ENCODE data around the gene KCNIP2. TPM values are rescaled to one million over a fixed set of nuclear protein-coding genes. Genes with fewer than 3 reads are reported as not detected.

Gene KCNIP2
- total RNA-seq, 6 experiments from 2014 or later: 0.53 to 1.9 (median 1.1) TPM

DNA sequence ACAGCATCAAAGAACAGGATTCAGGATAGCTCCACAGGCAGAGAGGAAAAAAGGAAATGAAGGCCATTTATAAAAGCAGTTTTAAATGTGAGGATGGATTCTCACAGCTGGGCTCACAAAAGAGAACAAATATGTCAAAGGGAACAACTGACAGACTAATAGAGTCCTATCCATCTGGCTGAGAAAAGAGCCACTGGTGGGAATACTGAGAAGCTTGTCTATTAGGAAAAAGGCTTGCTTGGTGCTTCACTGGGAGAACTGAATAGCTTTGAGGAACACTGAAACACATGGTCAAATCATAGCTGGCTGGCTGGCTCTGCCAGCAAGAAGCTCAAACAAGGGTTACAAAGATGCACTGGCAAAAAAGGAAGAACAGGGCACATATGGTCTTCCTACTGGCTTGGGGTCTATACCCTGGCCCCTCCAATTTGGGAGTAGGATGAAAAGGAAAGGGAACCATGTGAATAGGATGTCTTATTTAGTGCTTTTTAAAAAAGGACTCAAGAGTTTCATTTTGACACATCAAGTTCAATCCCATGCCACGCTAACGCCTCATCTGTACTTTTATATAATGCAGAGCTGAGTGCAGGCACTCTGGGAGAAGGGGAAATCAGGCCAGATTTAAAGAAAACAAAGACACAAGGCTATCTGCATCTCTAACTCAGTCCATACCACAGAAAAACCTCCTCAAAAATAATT lies 44.8 kb upstream of the KCNIP2 start:
- Histone ChIP-seq H3K4me3 (no peak overlapping the region), H3K4me1 (no peaks in the 10 kb centered on the region), H3K27ac (no peak overlapping the region), H3K36me3 (no peaks in the 10 kb centered on the region), H3K27me3 (no peaks in the 10 kb centered on the region), H3K9me3 (no peaks in the 10 kb centered on the region)
- ATAC-seq (no peak), DNase-seq (no peak)
- intact Hi-C loops (cut with DNase I): loop anchor here in 1 of 2 donors (10.0 kb wide), 1 partner anchor 116 kb away; no protein-coding TSS in a partner anchor
- no peak for TF ChIP-seq POLR2A (IDR thresholded peaks at IDR 0.05)
- TF ChIP-seq, protein P1, sequence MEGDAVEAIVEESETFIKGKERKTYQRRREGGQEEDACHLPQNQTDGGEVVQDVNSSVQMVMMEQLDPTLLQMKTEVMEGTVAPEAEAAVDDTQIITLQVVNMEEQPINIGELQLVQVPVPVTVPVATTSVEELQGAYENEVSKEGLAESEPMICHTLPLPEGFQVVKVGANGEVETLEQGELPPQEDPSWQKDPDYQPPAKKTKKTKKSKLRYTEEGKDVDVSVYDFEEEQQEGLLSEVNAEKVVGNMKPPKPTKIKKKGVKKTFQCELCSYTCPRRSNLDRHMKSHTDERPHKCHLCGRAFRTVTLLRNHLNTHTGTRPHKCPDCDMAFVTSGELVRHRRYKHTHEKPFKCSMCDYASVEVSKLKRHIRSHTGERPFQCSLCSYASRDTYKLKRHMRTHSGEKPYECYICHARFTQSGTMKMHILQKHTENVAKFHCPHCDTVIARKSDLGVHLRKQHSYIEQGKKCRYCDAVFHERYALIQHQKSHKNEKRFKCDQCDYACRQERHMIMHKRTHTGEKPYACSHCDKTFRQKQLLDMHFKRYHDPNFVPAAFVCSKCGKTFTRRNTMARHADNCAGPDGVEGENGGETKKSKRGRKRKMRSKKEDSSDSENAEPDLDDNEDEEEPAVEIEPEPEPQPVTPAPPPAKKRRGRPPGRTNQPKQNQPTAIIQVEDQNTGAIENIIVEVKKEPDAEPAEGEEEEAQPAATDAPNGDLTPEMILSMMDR (IDR thresholded peaks at IDR 0.05): no peak
- whole genome bisulfite sequencing (ENCODE audit: insufficient coverage, low coverage, low lambda C conversion rate, missing lambda C conversion rate): 59% methylated on average over 2 of the region's 2 CpGs

DNA sequence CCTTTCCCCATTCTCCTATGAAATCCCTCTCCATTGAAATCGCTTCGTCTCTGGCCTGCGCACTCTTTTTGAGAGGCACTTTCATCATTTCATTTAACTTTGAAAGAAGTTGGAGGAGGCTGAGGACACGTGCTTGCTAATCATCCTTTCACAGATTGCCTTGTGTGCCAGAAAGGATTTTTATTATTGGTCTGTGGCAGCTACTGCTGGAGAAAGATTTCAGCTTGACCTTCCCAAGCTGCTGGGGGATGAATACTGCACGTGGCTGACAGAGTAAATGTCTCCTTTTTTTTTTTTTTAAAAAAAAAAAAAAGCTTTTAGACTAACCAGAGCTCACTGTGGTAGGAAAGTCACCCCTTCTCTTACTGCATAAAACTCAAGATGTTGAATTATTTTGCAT lies 44.2 kb upstream of the KCNIP2 start:
- H3K27me3 ChIP-seq: no peaks in the 10 kb centered on the region
- no peak overlapping the region for H3K4me3 ChIP-seq
- intact Hi-C loops (cut with DNase I): loop anchor here in 1 of 2 donors (10.0 kb wide), 1 partner anchor 117 kb away; no protein-coding TSS in a partner anchor
- no peaks in the 10 kb centered on the region for H3K36me3 ChIP-seq
- H3K4me1 ChIP-seq: no peaks in the 10 kb centered on the region
- no peak overlapping the region for H3K27ac ChIP-seq
- WGBS (ENCODE audit: insufficient coverage, low coverage, low lambda C conversion rate, missing lambda C conversion rate): 81% methylated on average over 5 of the region's 5 CpGs
- no peaks in the 10 kb centered on the region for H3K9me3 ChIP-seq
- TF ChIP-seq, protein P1 (IDR thresholded peaks at IDR 0.05): no peak
- TF ChIP-seq POLR2A (IDR thresholded peaks at IDR 0.05): no peak
- no peak for ATAC-seq
- no peak for DNase-seq

DNA sequence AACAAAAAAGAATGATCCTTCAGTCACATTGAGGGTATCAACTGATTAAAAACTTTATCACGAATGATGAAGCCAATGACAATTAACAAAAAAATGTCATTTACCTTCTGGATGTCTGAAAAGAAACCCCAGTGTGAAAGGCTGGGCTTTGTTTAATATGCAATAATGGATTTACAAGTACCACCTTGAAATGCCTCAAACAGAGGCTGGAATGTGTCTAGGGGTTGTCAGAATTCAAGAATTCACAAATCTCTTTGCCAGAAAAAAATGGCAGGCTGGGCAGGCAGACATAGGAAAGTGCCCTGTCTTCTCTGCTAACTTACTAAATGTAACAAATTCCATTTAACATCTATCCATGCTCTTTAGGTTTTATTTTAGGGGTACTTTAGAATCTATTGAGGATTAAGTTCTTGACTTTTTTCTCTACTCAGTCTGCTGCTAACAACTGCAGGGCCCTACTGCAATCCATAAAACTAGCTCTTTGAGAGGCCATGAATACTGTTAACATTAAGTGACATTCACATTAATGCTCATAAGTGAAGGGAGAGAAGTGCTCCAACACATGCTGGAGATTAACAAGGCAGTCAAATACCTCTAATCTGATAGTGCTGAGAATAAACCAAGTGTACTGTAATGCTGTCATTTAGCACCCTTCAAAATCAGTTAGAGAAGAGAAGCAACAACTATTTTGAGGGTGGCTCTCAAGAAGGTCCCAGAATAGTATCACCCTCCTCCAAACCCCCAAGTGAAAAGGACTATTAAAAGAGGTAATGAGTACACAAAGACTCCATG lies 43.1 kb upstream of the KCNIP2 start:
- no peaks in the 10 kb centered on the region for H3K4me1 ChIP-seq
- H3K36me3 ChIP-seq: no peaks in the 10 kb centered on the region
- no peaks in the 10 kb centered on the region for H3K9me3 ChIP-seq
- ATAC-seq (no peak), DNase-seq (no peak)
- intact Hi-C loops (cut with DNase I): loop anchor here in 1 of 2 donors (10.0 kb wide), 1 partner anchor 118 kb away; no protein-coding TSS in a partner anchor
- no peak overlapping the region for H3K4me3 ChIP-seq
- WGBS (ENCODE audit: insufficient coverage, low coverage, low lambda C conversion rate, missing lambda C conversion rate): 67% methylated on average over 1 of the region's 1 CpG
- TF ChIP-seq POLR2A (IDR thresholded peaks at IDR 0.05): no peak
- TF ChIP-seq, protein P1 (IDR thresholded peaks at IDR 0.05): no peak
- no peaks in the 10 kb centered on the region for H3K27me3 ChIP-seq
- H3K27ac ChIP-seq: no peak overlapping the region

DNA sequence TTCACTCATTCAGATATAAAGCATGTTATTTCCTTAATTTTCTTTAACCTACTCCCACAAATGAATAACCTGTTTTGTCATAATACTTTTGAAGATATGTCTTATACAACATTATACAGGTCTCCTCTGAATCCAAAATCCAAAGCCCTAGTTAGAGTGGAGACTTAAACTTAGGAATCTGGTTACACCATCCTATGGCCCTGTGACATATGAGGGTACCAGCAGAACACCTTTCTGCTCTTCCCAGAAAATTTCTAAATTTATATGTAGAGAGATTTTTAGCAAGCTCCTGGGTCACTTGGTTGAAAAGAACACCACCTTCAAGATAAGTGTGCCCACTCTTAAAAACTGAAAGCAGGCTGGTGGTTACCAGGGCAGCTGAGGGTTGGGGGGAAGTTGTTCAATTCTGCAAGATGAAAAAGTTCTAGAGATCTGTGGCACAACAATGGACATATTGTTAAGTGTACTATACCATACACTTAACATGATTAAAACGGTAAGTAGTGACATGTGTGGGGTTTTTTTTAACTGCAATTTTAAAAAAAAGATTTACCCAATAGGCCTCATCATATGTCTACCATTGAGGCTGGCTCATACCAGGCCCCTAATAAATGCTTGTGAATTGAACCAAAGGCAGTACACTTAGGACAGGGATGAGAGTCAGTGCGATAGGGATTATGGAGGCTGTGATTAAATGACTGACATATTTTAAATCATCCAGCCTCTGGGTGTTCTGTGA lies 37.6 kb upstream of the KCNIP2 start:
- Histone ChIP-seq H3K27ac (no peak overlapping the region), H3K4me3 (no peak overlapping the region), H3K4me1 (no peaks in the 10 kb centered on the region), H3K9me3 (no peaks in the 10 kb centered on the region), H3K36me3 (no peaks in the 10 kb centered on the region), H3K27me3 (no peaks in the 10 kb centered on the region)
- intact Hi-C loops (cut with DNase I): loop anchor here in 1 of 2 donors (10.0 kb wide), 1 partner anchor 124 kb away; no protein-coding TSS in a partner anchor
- WGBS (ENCODE audit: insufficient coverage, low coverage, low lambda C conversion rate, missing lambda C conversion rate): 95% methylated on average over 2 of the region's 2 CpGs
- ATAC-seq: no peak
- TF ChIP-seq, protein P1 (IDR thresholded peaks at IDR 0.05): no peak
- TF ChIP-seq POLR2A (IDR thresholded peaks at IDR 0.05): no peak
- DNase-seq: no peak

Measured in right lobe of liver (tissue), 6 donors.